ENCODE data around the gene PRKCA.
A peak's percentile ranks its signal among the peaks of the same experiment; 100 is the strongest.
"Not testable (repeated sequence)": the region's sequence is repeated elsewhere in the genome, so short reads cannot be mapped to it uniquely, and the experiment has no call there.

The PRKCA gene

GRCh38 chr17:66702106-66702936 lies 399.9 kb downstream of the PRKCA start:
- peak in 1 of 3 experiments; percentile 23 for DNase-seq

- DNase-seq, result peak in 1 of 3 experiments; percentile 60
Measured at GRCh38 chr17:66704858-66705520, 402.6 kb downstream of the PRKCA start.

GRCh38 chr17:66706851-66707450 lies 404.5 kb downstream of the PRKCA start:
- DNase-seq, result no peak

- peak in 2 of 3 experiments; percentile 56 to 63 for DNase-seq
Measured at GRCh38 chr17:66711401-66711800, 409.0 kb downstream of the PRKCA start.

- peak in 2 of 3 experiments; percentile 64 to 74 for DNase-seq
Measured at GRCh38 chr17:66711881-66712321, 409.5 kb downstream of the PRKCA start.

- DNase-seq, result no peak
Measured at GRCh38 chr17:66712453-66712852, 410.0 kb downstream of the PRKCA start.

- DNase-seq, result not testable (repeated sequence)
Measured at GRCh38 chr17:66713021-66713532, 410.7 kb downstream of the PRKCA start.

- no peak for DNase-seq
Measured at GRCh38 chr17:66713533-66714042, 411.2 kb downstream of the PRKCA start.

- peak in 2 of 3 experiments; percentile 53 to 79 for DNase-seq
Measured at GRCh38 chr17:66714046-66715023, 411.9 kb downstream of the PRKCA start.

- DNase-seq, result peak in 2 of 3 experiments; percentile 49 to 64
Measured at GRCh38 chr17:66715076-66715675, 412.8 kb downstream of the PRKCA start.

GRCh38 chr17:66715745-66716156 lies 413.3 kb downstream of the PRKCA start:
- peak; percentile 57 to 89 (median 62) for DNase-seq

- peak in 2 of 3 experiments; percentile 47 to 78 for DNase-seq
Measured at GRCh38 chr17:66716236-66717026, 414.0 kb downstream of the PRKCA start.

GRCh38 chr17:66717641-66718058 lies 415.2 kb downstream of the PRKCA start:
- DNase-seq, result peak; percentile 13 to 53 (median 22)

- DNase-seq, result peak in 1 of 3 experiments; percentile 10
Measured at GRCh38 chr17:66720027-66720426, 417.6 kb downstream of the PRKCA start.

- no peak for DNase-seq
Measured at GRCh38 chr17:66720567-66720966, 418.2 kb downstream of the PRKCA start.

- no peak for DNase-seq
Measured at GRCh38 chr17:66722341-66722740, 419.9 kb downstream of the PRKCA start.

- DNase-seq, result peak in 2 of 3 experiments; percentile 23 to 77
Measured at GRCh38 chr17:66724581-66725341, 422.3 kb downstream of the PRKCA start.

- not testable (repeated sequence) for DNase-seq
Measured at GRCh38 chr17:66725438-66725837, 423.0 kb downstream of the PRKCA start.

- DNase-seq, result no peak
Measured at GRCh38 chr17:66725956-66726355, 423.5 kb downstream of the PRKCA start.

GRCh38 chr17:66726371-66726770 lies 424.0 kb downstream of the PRKCA start:
- no peak for DNase-seq

Data from NCI-H1417 (cell line).